Skin epidermis (tissue), 12 donors: ENCODE results near the gene HDGFL1.

Source experiments
- H3K27ac ChIP-seq, 21 experiments: fragments of 200-600 bp; sonication (generic) in 11 of 21; one replicate each; pipeline ENCODE4 v1.5.0; 2020; ENCODE audit warnings: mild to moderate bottlenecking in 3 of 21, inconsistent platforms in 2 of 21, moderate library complexity in 2 of 21
- H3K4me3 ChIP-seq, 7 experiments: fragments of 200-600 bp; sonication (generic) in 2 of 7; one replicate each; pipeline ENCODE4 v1.5.0; 2020; ENCODE audit warnings: inconsistent platforms in 2 of 7, mild to moderate bottlenecking in 2 of 7, moderate library complexity in 1 of 7

HDGFL1 gene

GRCh38 chr6:22583927-22584326, 14.6 kb downstream of the HDGFL1 start:
- H3K4me3 ChIP-seq: no peak overlapping the region
- H3K27ac ChIP-seq: no peak overlapping the region

DNA sequence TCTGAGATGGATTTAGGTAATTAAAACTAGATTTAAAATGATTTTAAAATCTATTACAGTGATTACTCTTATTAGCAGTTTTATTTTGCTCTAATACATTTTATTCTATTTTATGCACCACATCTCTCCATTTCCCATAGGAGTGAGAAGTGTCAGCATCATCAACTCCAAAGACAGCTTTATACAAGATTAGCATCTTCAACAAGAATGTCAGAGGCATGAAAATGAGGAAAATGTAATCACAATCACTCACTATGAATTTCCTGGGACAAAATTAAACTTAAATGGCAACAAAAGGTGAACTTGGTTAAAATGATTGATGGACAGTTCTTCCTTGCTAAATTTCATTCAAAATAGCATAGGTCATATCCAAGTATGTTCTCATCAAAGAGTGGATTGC, 19.8 kb downstream of the HDGFL1 start:
- Histone ChIP-seq H3K27ac (no peak overlapping the region), H3K4me3 (no peak overlapping the region)

GRCh38 chr6:22590423-22590822, 21.1 kb downstream of the HDGFL1 start:
- no peak overlapping the region for H3K4me3 ChIP-seq
- H3K27ac ChIP-seq: no peak overlapping the region

DNA sequence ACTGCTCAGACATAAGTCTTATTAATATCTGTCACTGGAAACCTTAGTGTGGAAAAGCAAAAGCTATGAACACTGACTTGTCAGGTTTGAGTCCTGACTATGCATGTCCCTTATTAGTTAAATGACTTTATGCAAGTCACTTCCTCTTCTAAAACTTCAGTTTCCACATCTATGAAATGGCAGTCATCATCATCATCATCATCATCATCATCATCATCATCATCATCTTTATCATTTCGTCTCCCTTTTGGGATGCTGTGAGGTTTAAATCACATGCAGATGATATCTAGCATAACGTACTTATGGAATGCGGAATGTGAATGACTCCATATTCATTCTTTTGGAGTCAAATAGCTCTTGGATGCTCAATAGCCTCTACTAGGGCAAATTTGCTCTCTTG, 24.5 kb downstream of the HDGFL1 start:
- H3K4me3 ChIP-seq: no peak overlapping the region
- no peak overlapping the region for H3K27ac ChIP-seq

- Histone ChIP-seq H3K4me3 (no peak overlapping the region), H3K27ac (no peak overlapping the region)
These were observed 26.6 kb downstream of the HDGFL1 start for GRCh38 chr6:22596011-22596410.

DNA sequence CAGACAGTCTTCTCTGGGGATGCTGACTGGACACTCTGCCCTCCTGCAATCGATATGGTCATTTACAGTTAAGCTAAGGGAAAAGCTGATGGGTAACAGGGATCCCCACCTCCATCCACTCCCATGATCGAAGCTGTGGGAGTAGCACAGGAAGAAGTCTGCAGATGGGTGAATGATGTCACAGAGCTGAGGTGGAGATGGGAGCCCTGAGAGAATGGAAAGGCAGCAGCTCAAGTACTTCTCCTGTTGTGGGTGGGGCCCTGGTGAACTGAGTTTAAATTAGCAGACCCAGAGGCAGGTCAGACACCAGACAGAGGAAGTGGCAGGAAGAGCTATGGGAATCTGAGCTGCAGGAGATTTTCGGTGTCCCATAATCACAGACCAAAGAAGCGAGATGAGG, 29.0 kb downstream of the HDGFL1 start:
- Histone ChIP-seq H3K27ac (no peak overlapping the region), H3K4me3 (no peak overlapping the region)

DNA sequence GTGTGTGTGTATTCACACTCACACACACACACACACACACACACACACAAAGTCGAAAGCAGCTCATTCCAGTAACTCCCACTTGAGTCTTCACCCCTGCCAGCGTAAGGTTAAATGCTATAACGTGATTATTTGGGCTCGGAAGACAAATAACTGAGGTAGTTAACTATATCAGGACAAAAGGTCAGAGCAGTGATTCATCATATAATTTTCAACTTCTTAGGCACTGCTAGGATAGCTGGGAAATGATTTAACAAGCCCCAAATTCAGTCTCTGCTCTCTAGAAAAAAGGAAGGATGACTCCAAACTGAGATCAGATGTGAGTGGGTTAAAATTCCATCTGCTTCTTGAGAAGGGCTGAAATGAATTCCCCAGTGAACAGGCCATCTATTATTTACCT, 30.7 kb downstream of the HDGFL1 start:
- H3K27ac ChIP-seq: no peak overlapping the region
- H3K4me3 ChIP-seq: no peak overlapping the region

DNA sequence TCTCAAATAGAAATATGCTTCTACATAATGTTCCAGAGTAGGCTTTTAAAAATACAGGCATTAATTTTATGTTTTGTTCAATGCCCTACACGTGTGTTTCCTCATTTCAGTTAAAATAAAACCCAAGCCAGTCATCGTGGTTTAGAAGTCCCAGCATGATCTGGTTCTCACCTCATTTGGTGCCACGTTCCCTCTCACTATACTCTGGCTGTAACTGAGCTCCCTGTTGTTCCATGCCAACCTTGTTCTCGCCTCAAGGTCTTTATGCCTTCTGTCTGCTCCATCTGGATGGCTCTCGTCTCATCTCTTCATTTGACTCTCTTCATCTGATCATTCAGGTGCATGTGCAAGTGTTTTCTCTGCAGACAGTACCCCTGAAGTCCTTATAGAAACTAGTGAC, 32.6 kb downstream of the HDGFL1 start:
- no peak overlapping the region for H3K27ac ChIP-seq
- H3K4me3 ChIP-seq: no peak overlapping the region

- no peak overlapping the region for H3K4me3 ChIP-seq
These were observed 36.4 kb downstream of the HDGFL1 start for GRCh38 chr6:22605736-22606135.

GRCh38 chr6:22610127-22610526, 40.8 kb downstream of the HDGFL1 start:
- no peak overlapping the region for H3K4me3 ChIP-seq
- H3K27ac ChIP-seq: no peak overlapping the region

More at GRCh38 chr6:22605736-22606135, 36.4 kb downstream of the HDGFL1 start:
- no peak overlapping the region for H3K27ac ChIP-seq

- Histone ChIP-seq H3K27ac (no peak overlapping the region), H3K4me3 (no peak overlapping the region)
These were observed 42.9 kb downstream of the HDGFL1 start for GRCh38 chr6:22612236-22612635.

- no peak overlapping the region for H3K4me3 ChIP-seq
- peak overlapping the region in 2 of 21 experiments; percentile 2 to 11 for H3K27ac ChIP-seq
These were observed 43.7 kb downstream of the HDGFL1 start for GRCh38 chr6:22613051-22613450.

GRCh38 chr6:22613695-22614094, 44.3 kb downstream of the HDGFL1 start:
- H3K4me3 ChIP-seq: no peak overlapping the region
- peak overlapping the region in 2 of 21 experiments; percentile 9 to 31 for H3K27ac ChIP-seq

DNA sequence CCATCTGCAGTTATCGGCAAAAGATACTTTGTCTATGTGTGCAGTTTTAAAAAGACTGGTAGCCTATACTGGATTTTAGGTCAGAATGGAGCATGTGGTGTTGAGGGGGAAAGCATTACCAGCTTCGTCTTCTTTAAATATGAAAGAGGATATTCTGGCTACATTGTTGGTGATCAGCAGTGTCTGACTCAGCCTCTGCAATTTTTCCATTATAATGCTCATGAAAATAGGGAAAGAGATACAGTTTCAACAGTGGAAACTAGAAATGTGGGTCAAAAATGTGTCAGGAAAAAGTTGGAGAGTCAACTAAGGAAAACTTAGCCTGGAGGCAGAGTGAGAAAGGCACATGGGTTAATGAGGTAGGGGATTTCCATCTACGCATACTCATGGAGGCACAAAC, 45.2 kb downstream of the HDGFL1 start:
- H3K4me3 ChIP-seq: no peak overlapping the region
- H3K27ac ChIP-seq: peak overlapping the region in 2 of 21 experiments; percentile 9 to 31

DNA sequence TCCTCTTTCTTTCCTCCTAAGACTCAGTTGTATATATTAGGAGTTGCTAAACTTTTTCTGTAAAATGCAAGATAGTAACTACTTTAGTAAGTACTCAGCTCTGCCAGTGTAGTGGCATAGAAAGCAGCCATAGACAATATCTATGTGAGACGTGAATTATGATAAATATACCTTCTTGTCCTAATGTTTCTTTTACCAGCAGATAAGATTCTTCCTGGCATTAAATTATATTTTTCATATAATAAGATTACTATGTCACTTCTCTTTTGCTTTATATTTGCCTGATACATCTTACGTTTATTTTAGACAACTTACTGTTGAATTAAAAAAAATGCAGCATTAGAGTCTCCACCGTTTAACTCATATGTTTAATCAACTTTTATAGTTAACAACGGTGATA, 51.7 kb downstream of the HDGFL1 start:
- H3K27ac ChIP-seq: no peak overlapping the region
- no peak overlapping the region for H3K4me3 ChIP-seq
